ENCODE measurements around the gene MAN2B2. TPM values are rescaled to one million over a fixed set of nuclear protein-coding genes. Genes with fewer than 3 reads are reported as not detected.

Gene MAN2B2
- total and polyA plus RNA-seq, 10 donors: 7.9 to 40.3 (median 31.8) TPM

DNA sequence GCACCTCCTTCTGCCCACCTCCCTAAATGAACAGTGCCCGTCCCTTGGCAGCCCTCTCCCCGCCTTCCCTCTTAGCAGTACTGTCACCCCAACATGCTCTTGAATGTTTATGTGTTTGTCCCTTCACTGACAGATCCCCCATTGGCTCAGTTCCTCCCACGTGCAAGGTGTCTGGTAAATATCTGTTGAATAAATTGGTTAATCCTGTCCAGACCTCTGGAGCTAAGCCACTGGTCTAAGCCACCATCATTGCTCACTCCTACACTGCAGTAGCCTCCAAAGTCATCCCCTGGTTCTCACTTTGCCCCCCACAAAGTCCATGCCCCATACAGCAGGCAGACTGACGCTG lies 26.1 kb upstream of the MAN2B2 start:
- TF ChIP-seq, protein P1, sequence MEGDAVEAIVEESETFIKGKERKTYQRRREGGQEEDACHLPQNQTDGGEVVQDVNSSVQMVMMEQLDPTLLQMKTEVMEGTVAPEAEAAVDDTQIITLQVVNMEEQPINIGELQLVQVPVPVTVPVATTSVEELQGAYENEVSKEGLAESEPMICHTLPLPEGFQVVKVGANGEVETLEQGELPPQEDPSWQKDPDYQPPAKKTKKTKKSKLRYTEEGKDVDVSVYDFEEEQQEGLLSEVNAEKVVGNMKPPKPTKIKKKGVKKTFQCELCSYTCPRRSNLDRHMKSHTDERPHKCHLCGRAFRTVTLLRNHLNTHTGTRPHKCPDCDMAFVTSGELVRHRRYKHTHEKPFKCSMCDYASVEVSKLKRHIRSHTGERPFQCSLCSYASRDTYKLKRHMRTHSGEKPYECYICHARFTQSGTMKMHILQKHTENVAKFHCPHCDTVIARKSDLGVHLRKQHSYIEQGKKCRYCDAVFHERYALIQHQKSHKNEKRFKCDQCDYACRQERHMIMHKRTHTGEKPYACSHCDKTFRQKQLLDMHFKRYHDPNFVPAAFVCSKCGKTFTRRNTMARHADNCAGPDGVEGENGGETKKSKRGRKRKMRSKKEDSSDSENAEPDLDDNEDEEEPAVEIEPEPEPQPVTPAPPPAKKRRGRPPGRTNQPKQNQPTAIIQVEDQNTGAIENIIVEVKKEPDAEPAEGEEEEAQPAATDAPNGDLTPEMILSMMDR (IDR thresholded peaks at IDR 0.05 in 8 of 11, conservative IDR thresholded peaks at IDR 0.05 in 3 of 11): no peak
- no peak for TF ChIP-seq POLR2AphosphoS5 (IDR thresholded peaks at IDR 0.05)
- no peak for TF ChIP-seq POLR2A (IDR thresholded peaks at IDR 0.05)
- Histone ChIP-seq H3K27me3 (replicated peaks in 1 of 7) (peaks cover 0 to 93% (median 3%) of the 10 kb centered on the region in 7 donors), H3K36me3 (no peaks in the 10 kb centered on the region), H3K27ac (no peak overlapping the region), H3K9me3 (peaks cover 0 to 21% (median 11%) of the 10 kb centered on the region in 8 donors), H3K4me3 (no peak overlapping the region), H3K4me1 (no peaks in the 10 kb centered on the region)
- 58 to 69% (median 61%) methylated on average over 4 of the region's 4 CpGs for WGBS, 5 donors
- intact Hi-C loops (cut with DNase I; ENCODE audit: low total_unique reads): loop anchor here (5.0 kb wide), 1 partner anchor 217 kb away; no protein-coding TSS in a partner anchor
- no peak for DNase-seq

DNA sequence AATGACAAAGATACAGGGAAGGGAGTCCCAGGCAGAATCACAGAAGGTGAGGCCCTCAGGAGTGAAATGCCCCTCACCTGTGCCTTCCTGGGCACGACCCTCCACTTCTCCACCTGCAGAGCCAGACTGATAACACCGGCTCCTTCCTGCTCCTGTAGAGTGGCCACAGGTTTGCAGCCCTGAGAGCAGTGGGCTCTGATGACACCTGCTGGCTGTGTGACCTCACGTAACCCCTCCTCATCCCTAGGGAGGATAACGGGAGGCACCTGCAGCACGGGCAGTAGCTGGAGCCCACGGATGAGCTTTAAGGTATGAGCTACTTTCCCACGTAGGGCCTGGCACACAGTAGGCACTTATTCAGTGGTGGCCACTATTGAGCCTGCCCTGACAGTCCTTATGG lies 25.5 kb upstream of the MAN2B2 start:
- Histone ChIP-seq H3K36me3 (no peaks in the 10 kb centered on the region), H3K27me3 (replicated peaks in 1 of 7) (peaks cover 0 to 88% (median 3%) of the 10 kb centered on the region in 7 donors), H3K4me3 (no peak overlapping the region), H3K9me3 (peaks cover 0 to 21% (median 11%) of the 10 kb centered on the region in 8 donors), H3K27ac (no peak overlapping the region), H3K4me1 (no peaks in the 10 kb centered on the region)
- 18 to 47% (median 38%) methylated on average over 6 to 7 of the region's 7 CpGs for WGBS, 5 donors
- no peak for DNase-seq
- TF ChIP-seq, protein P1 (IDR thresholded peaks at IDR 0.05 in 8 of 11, conservative IDR thresholded peaks at IDR 0.05 in 3 of 11): no peak
- intact Hi-C loops (cut with DNase I; ENCODE audit: low total_unique reads): loop anchor here (5.0 kb wide), 1 partner anchor 217 kb away; no protein-coding TSS in a partner anchor

DNA sequence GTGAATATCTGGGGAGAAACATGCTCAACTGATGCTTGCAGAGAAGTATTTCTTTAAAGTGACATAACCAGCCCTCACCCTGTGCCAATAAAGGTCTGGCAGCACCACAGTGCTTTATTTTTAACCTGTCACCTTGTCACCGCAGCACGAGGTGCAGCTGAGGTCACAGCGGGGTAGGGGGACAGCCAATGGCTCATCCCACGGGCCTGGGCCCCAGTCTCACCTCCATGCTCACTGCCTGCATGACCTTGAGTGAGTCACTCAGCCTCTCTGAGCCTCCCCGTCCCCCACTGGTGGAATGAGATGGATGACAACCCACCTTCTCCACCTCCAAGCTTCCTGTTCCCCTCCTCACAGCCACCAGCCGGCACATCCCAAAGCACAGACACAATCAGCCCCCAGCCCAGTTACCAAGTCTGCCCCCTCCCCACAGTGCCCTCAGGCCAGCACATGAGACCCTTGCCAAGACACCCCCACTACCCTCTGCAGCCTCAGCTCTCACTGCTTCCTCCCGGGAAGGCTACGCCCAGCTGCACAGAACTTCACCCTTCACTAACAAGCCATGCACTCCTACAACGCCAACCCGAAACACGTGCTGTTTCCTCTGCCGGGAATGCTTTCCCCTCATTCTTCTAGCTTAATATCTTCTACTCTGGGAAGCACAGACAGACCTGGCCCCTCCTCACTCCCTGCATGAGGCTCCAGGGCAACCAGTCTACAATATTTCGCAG lies 24.9 kb upstream of the MAN2B2 start:
- H3K27me3 ChIP-seq (replicated peaks in 1 of 7): peaks cover 0 to 82% (median 3%) of the 10 kb centered on the region in 7 donors
- H3K9me3 ChIP-seq: peaks cover 0 to 21% (median 11%) of the 10 kb centered on the region in 8 donors
- DNase-seq: no peak
- intact Hi-C loops (cut with DNase I; ENCODE audit: low total_unique reads): loop anchor here (5.0 kb wide), 1 partner anchor 218 kb away; no protein-coding TSS in a partner anchor
- no peaks in the 10 kb centered on the region for H3K36me3 ChIP-seq
- no peak overlapping the region for H3K27ac ChIP-seq
- 64 to 69% (median 69%) methylated on average over 13 of the region's 13 CpGs for WGBS, 5 donors
- TF ChIP-seq POLR2AphosphoS5 (IDR thresholded peaks at IDR 0.05) (no peak), POLR2A (IDR thresholded peaks at IDR 0.05) (no peak)
- TF ChIP-seq, protein P1 (IDR thresholded peaks at IDR 0.05 in 8 of 11, conservative IDR thresholded peaks at IDR 0.05 in 3 of 11): no peak
- H3K4me1 ChIP-seq: no peaks in the 10 kb centered on the region
- no peak overlapping the region for H3K4me3 ChIP-seq

DNA sequence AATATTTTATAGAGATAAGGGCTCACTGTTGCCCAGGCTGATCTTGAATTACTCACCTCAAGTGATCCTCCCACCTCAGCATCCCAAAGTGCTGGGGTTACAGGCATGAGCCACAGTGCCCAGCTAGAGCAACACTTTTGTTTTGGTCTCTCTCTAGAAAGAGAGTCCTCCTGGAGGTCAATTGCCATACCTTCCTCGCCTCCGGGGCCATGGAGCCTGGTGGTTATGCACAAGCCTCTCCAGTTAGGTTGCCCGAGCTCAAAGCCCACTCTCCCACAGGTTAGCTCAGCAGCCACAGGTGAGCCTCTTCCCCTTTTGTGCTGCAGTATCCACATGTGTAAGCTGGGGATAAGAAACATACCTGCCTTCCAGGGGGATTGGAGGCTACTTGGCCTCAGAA lies 24.2 kb upstream of the MAN2B2 start:
- Histone ChIP-seq H3K27ac (no peak overlapping the region), H3K4me3 (no peak overlapping the region), H3K27me3 (replicated peaks in 1 of 7) (peaks cover 0 to 82% (median 3%) of the 10 kb centered on the region in 7 donors), H3K36me3 (no peaks in the 10 kb centered on the region), H3K4me1 (no peaks in the 10 kb centered on the region), H3K9me3 (peaks cover 0 to 21% (median 11%) of the 10 kb centered on the region in 8 donors)
- intact Hi-C loops (cut with DNase I; ENCODE audit: low total_unique reads): no loop called here
- DNase-seq: no peak
- TF ChIP-seq POLR2A (IDR thresholded peaks at IDR 0.05): no peak
- WGBS, 5 donors: 80 to 92% (median 87%) methylated on average over 3 of the region's 3 CpGs
